HG02623 (cell line): ENCODE data around the gene PNPLA2.

ENCODE experiments used
- ATAC-seq: cut with Tn5 transposase; IDR thresholded peaks from one replicate; pipeline ENCODE4 v1.9.1; 2021; ENCODE audit warnings: moderate library complexity; ENCODE audit not compliant: unreplicated experiment

PNPLA2 gene

DNA sequence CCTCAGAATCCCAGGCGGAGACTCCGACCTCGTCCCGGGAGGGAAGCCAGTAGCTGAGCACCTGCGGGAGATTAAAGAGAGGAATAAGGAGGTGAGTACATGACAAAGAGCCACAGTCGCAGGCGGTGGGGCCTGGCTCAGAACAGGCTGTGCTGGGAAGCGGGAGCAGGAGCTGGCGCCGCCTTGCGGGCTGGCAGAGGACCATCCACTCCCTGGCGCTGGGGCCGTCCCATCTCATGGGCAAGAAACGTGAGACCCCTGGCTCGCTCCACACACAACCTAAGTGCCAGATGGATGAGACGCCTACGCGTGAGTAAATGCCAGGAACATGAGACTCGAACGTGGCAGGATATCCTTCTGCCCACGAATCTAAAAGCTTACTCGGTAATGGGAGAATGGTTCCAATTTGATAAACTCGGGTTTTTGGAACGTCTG lies 35.1 kb upstream of the PNPLA2 start:
- no peak for ATAC-seq

DNA sequence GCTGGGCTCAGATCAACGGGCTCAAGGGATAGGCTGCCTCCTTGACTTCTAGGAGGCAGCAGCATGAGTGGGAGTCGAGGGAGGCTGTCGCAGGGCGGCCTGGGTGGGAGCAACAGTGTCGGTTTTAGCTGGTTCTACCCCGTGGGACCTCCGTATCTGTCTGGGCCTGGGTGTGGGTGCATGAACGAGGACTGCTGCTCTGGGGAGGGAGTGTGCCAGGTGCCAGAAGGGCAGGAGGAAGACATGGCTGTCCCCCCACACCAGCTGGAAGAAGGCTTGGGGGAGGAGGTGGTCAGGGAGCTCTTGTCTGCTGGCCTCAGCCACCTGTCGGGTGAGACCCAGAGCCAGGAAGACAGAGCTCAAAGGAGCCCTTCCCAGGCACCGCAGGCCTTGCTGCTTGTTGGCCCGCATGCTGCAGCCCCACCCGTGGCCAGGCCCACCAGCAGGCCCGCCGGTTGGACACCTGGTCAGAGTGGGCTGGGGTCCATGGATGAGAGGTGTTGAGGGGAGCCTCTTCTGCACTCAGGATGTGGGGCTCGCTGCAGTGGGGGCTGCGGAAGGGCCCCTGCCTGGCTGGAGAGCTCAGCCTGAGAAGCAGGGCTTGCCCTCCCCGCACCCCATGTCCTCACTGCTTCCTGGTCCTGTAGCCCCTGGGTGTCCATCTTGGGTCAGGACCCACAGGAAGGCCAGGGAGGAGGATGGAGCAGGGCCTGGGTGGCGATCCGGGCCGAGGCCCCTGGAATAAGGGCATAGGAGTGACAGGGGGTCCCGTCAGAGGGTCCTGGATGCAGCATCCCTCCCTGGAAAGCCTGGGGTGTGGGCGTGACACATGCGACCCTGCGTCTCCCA lies 32.3 kb upstream of the PNPLA2 start:
- no peak for ATAC-seq

DNA sequence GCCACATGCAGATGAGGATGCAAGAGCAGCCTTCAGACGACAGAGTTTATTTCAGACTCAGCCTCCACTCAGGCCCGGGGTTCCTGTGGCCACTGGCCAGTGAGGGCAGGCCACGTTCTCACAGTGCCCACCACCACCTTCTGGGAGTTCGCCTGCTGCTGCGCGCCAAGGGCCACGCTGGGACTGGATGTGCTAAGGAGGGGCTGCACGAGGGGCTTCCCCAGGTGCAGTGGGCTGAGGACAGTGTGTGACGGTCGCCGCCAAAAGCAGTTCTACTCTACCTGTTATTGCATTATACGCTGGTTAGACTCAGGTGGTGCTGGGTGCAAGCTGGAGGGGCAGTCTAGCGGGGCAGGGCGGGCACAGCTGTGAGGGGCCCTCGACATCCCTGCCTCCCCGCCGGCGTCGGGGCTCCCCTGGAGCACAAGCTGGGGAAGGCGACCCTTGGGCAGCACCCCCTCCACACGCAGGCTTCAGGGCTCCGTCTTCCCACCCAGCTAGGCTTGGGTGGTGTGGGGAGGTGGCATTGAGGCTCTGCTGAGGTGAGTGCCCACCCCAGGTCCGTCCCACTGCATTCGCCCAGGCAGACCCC lies 31.5 kb upstream of the PNPLA2 start:
- no peak for ATAC-seq

DNA sequence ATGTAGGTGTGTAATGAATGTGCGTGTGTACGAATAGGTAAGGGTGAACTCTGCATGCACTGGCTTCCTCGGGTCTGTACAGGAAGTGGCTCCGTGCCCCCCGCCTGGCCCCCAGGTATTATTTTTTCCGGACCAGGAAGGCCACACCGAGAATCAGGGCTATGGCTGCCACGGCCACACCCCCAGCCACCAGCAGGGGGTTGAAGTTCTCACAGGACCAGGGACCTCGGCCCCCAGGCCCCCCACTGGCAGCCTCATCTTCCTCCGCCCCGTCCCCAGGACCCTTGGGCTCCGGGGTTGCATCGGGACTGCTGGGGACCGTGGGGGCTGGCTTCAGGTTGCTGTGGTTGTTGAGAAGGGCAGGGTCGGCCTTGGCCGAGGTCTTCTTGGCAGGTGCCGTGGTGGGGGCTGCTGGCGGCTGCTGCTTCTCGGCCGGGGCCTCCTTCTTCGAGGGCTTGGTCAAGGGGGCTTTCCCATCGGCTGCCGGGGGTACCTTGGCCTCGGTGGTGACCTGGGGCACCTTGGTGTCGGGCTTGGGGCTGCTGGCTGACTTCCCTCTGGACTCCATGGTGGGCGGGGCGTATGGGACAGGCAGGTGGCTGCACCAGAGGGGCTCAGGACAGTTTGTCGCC lies 30.6 kb upstream of the PNPLA2 start:
- ATAC-seq, result no peak

DNA sequence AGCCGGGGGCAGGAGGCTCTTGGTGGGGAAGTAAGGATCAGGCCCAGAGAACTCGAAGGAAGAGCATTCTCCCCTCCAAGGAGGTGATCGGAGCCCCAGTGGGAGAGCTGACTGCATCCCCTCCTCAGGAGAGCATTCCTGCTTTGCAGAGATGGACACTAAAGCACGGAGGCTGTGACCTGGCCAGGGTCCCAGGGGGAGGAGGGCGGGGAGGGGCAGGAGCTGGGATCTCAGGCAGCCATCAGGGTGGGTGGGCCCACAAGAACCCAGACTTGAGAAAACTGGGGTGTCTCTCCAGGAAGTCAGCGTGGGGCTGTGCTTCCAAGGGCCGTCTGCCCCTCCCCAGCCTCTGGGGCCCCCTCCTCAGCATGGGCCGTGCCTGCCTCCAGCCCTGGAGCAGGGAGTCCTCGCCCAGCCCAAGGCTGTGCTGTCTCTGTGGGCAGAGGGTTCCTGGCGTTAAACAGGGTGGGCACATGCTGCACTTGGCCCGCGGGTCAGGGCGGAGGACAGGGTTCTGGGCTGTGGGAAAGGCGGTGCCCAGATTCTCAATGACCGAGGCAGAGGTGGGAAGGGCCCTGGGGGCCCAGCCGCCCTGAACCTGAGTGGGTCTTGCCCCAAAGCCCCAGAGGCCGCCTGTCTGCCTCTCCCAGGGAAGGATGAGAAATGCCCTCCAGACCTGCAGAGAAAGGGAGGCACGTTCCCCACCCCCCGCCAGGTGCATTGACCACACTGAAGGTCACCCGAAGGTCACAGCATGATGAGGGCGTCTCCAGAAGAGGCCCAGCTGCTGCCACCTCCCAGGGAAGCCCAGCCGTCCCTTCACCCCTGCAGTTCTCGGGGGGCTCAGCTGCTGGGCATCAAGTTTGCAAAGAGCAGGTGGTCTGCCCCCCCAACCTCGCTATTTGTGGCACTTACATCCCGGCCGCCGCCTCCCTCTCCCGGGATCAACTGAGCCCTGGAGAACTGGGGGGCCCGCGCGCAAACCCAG lies 29.5 kb upstream of the PNPLA2 start:
- no peak for ATAC-seq

DNA sequence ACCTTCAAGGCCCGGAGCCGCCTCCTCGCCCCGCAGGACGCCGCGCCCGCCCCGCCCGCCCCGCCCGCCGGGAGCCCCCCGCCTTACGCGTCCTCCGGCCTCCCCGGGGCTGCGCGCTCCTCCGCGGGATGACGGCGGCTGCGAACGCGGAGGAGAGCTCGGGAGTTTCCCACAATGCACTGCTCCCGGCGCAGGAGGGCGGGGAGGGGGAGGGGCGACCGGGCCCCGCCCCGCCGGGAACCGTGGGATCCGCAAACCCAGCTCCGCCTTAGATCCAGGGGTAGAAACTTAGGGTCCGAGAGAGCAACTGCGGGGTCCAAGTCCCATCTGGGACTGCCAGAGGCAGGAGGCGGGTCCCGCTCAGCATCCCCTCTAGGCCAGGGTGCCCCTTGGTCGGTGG lies 28.8 kb upstream of the PNPLA2 start, which contains the start of gene CEND1:
TSS of gene CEND1 (minus strand) at position 148 of the 400 bp plus-strand sequence. CDS start 1,514 bp downstream, outside the sequence.
- ATAC-seq, result no peak

DNA sequence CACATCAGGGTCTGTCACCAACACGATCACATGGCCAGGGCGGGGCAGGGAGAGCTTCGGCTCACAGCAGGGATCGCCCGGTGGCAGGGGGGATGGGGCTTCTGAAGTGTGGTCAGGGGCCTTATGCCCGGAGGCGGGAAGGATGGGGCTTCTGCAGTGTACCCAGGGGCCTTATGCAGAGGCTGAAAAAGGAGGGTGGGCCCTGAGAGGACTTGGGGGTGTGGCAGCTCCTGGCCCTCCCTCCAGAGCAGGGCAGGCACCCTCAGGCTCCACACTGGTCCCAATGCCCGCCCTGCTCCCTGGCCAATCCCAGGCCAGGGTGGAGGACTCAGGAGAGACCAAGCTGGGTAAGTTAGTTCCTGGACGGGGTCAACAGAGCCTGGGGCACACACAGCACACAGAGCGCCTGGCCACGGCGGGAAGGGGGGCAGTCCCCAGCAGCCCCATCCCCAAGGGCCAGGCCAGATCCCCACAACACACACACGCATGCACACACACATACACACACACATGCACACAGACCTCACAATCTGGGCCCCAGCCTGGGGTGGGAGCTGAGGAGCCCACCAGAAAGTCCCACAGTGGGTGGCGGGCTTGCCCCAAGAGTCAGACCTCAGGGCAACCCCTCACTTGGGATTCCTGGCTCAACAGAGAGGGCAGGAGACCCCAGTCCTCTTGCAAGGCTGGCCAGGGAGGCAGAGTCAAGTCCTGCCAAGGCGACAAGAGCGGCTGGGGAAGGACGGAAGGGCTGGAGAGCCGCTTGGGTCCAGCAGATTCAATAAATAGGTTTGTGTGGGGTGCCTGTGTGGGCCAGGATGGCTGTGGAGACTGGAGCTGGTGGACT lies 27.8 kb upstream of the PNPLA2 start:
- no peak for ATAC-seq

DNA sequence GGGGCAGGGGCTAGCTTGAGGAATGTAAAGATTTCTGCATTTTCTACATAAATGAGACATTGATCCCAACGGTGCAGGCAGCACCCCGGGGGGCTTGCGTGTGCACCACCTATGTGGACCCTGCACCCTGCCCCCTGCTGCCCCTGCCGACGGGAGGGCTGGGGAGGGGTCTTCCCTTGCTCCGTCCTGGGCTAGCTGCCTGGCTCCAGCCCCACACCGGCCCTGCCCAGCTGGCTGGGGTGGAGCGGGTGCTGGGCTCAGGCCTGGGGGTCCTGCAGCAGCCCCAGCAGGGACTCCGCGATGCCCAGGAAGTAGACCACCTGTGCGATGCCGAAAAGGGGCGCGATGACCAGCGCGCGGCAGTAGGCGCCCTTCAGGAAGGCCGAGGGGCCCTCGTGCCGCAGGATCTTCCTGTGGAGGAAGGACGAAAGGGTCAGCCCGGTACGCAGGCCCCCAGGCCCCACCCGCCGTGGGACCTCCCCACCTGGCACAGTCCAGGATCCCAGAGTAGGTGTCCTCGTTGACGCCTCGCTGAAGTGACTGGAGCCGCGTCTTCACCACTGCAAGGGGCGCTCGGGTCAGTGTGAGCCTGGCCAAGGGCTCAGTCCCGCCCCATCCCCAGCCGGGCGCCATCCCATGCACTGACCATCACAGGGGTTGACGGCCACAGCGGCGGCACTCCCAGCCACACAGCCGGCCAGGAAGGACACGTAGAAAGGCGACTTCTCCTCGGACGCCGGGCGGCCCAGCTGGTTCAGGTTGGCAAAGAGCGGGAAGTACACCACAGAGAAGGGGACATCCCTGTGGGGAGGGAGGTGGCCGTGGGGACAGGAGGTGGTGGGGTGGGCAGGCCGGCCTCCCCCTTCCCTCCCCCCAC lies 26.8 kb upstream of the PNPLA2 start:
- no peak for ATAC-seq

DNA sequence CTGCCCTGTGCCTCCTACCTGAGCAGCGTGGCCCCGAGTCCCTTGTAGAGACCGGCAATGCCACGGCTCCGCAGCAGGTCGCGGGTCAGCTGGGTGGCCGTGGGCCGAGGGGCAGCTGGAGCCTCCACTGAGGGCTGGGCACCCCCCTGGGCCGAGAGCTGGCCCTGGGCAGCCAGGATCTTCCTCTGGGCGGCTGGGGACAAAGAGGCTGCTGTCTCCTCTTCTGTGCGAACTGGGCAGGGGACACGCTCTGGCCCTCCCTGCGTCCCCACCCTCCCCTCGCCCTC lies 26.2 kb upstream of the PNPLA2 start:
- no peak for ATAC-seq

DNA sequence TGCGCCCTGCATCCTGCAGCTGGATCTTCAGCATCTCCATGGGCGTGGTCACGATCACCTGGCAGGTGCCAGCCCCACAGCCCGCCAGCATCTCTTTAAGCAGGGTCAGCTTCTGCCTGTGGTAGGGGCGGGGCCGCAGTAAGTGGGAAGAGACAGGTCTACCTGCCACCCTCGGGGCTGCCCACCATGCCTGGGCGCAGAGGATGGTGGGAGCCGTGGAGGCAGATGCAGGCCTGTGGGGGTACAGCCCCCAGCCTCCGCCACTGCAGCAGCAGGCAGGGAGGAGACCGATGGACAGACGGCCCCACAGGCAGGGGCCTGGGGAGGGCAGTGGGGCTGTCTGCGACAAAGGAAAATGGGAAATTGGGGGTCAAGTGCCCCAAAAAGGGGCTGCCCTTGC lies 25.8 kb upstream of the PNPLA2 start:
- no peak for ATAC-seq

DNA sequence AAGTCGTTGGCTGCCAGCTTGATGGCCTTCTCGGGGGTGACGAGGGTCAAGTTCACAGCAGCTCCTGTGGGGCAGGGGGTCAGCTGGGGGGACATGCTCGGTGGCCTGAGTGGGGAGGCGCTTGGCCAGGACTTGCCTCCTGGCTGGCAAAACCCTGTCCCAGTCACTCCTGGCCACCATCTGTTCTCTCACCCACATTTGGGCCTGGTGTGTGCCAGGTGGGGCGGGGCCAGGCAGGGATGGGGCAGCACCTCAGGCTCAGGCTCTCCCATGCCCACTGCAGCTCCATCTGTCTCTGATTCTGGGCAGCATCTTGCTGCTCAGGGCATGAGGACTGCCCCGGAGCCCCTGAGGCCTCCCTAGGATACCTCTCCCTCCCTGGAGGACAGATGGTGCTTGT lies 25.2 kb upstream of the PNPLA2 start:
- no peak for ATAC-seq

DNA sequence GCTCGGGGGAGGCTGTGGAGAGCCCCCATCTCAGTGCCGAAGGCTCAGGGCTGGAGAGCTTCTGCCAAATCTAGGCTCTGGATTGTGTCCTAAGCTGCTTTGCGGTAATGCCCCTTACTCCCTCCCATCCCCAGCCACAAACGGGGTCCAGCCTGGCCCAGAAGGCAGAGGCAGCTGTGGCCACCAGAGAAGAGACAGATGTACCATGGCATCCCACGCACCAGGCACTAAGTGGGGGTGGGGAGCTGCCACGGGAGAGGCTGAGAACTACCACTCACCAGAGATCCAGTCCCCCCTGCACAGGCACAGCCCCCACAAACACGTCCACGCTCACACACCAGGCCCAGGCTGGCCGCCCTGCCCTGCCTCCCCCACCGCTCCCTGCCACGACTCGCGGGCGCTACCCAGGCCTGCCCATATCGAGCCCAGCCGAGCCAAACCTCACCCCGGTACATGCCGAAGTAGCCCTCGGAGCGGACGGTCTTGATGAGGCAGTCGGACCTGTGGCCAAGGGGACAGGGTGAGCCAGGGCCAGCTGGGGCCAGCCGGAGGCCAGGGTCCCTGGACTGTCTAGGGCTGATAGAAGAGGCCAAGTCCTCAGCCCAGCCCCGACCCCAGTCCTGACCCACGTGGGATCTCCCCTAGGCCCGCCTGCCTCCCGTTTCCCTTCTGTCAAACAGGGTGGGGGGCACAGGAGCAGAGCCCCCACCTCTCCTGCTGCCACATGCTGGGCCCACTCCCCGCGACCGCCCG lies 24.5 kb upstream of the PNPLA2 start:
- no peak for ATAC-seq

DNA sequence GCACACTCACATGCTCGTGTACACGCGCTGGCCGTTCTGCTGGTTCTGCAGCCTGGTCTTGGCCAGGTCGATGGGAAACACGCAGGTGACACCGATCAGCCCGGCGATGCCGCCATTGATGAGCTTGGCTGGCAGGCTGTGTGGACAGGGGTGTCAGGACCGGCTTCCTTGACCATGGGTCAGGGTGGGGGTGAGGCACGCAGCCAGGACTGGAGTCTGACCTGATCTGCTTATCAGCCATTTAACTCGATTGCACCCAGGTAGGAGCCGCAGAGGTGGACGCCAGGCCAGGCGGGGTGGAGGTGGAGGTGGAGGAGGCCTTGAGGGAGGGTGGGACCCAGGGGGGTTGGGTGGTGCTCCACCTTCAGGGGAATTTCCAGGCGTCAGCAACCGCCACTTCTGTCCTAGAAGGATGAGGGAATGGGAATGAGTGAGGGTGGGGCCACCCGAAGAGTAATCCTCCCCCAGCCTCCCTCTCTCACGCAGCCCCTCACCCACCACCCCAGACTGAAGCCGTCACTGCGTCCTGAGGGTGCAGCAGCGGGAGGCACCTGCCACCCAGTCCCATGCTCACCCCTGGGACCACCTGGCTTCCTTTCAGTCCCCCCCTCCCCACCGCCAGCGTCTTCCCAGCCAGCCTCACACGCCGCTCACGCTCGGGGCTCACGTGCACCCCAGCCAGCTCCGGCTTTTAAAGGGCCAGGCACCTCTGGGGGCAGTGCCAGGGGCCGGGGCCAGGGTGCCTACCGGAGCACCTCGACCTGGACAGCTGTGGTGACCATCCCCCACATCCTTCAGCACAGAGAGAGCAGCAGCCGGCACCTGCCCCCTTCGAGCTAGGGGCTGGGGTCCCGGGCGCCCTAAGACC lies 23.7 kb upstream of the PNPLA2 start:
- no peak for ATAC-seq

DNA sequence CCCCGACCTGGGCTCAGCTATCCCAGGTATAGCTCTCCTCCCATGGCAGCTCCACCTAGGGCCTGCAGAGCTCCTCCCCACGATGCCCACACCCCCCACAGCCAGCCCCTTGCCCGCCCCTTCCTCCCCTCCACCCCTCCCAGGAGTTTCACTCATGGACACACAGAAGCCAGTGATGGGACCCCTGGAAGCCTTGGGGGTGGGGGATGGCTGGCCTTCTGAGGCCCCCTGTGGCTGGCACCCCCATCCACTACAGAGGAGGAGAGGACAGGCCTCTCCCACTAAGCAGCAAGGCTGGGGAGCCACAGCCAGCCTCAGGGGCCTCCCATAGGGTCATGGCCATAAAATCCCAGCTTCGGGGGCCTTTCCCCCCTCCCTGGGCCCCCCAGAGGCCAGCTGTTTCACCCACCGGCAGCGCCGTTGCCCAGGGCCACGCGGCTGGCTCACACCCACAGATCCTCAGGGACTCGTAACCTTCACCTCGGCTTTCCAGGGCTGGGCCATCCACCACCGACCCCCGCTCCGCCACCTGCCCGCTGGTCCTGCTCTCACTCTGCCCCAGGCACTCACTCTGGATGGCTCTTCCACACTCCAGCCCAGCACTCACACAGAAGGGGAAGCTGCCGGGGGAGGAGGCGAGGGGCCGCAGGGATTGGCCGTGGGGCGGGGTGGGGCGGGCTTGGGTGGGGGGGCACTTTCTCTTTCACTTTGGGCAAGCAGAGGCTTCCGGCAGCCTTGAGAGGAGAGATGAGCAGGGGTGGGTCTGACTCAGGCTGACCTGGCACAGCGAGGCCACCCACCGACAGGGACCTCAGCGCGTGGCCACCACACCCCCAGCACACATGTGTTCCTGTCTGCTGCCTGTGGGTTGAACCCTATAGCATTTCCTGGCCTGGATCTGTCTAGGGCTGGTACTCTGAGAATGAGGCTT lies 22.8 kb upstream of the PNPLA2 start:
- ATAC-seq, result no peak

DNA sequence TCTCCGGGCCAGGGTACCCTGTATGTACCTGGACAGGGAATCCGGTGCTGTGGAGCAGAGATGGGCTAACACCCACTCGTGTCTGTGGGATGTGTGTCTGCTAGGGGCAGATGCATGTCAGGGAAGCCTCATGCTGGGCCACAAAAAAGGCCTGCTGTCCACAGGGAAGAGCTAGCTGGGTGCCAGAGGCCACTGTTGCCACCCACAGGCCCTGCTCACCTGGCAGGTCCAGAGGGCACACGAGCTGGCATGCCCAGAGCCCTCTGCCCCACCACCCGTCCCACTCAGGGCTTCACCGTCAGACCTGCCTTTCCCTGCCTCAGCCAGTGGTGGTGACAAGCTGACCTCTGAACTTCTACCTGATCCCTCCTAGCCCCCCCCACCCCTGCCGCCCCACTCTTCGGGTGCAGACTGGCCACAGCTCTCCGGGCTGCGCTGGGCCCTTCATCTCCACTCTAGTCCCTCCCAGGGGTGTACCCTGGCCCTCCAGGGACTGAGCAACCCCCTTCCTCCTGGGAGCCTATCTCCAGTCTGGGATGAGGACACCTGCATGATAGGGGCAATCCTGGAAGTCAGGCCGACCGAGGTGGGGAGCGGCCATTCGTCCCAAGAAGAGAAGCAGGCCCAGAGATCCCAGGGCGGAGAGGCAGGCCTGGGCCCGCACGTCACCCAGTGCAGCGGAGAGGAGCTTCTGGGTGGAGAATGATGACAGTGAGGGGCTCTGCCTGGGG lies 22.0 kb upstream of the PNPLA2 start:
- no peak for ATAC-seq
